ACC112 (cell line): ENCODE data around the gene PRM2.

Experiments used
- H2AFZ ChIP-seq: fragments of 200-600 bp; sonication (generic); one replicate; pipeline ENCODE4 v1.6.0; 2017; ENCODE audit warnings: antibody characterized with exemption, low read length; ENCODE audit not compliant: unreplicated experiment
- H3K27ac ChIP-seq: fragments of 200-600 bp; sonication (generic); 2 replicates; pipeline ENCODE4 v1.5.1; 2014; ENCODE audit warnings: low read depth, mild to moderate bottlenecking, antibody characterized with exemption, low read length, moderate library complexity
- H3K27me3 ChIP-seq: fragments of 200-600 bp; sonication (generic); 2 replicates; pipeline ENCODE4 v1.6.1; 2014; ENCODE audit warnings: mild to moderate bottlenecking, antibody characterized with exemption, low read length, moderate library complexity, mixed read lengths; ENCODE audit not compliant: insufficient read depth
- H3K36me3 ChIP-seq: fragments of 200-600 bp; sonication (generic); 2 replicates; pipeline ENCODE4 v1.6.1; 2016; ENCODE audit warnings: mild to moderate bottlenecking, antibody characterized with exemption, low read length, moderate library complexity, mixed read lengths; ENCODE audit not compliant: insufficient read depth
- H3K4me1 ChIP-seq: fragments of 200-600 bp; sonication (generic); one replicate; pipeline ENCODE4 v1.6.1; 2016; ENCODE audit warnings: low read length, mixed read lengths; ENCODE audit not compliant: insufficient read depth, unreplicated experiment, control insufficient read depth
- H3K4me3 ChIP-seq: fragments of 200-600 bp; sonication (generic); 2 replicates; pipeline ENCODE4 v1.5.1; 2014; ENCODE audit warnings: mild to moderate bottlenecking, low read depth, low read length
- H3K79me2 ChIP-seq: fragments of 200-600 bp; sonication (generic); one replicate; pipeline ENCODE4 v1.6.0; 2016; ENCODE audit warnings: low read length; ENCODE audit not compliant: control insufficient read depth, unreplicated experiment, insufficient read depth

Gene PRM2

DNA sequence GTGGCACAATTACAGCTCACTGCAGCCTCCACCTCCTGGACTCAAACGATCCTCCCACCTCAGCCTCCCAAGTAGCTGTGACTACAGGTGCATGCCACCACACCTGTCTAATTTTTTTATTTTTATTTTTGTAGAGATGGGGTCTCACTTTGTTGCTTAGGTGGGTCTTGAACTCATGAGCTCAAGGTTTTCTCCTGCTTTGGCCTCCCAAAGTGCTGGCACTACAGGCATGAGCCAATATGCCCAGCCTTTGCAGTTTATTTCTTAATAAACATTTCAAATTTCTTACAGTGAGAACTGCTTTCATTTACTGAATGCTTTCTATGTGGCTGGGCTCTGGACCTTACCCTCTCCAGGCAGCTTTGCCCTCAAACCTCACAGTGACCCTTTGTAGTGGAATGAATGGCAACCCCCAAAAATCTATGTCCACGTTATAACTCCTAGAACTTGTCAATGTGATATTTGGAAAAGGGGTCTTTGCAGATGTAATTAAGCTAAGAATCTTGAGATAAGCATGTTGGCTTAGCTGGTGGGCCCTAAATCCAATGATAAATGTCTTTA is 5.6 kb downstream of the PRM2 start:
- H3K27ac ChIP-seq, result no peak overlapping the region
- no peak overlapping the region for H3K4me3 ChIP-seq
- H3K27me3 ChIP-seq, result peaks cover 3% of the 10 kb centered on the region; the same call in 1 of the 2 replicates
- H3K79me2 ChIP-seq, result no peaks in the 10 kb centered on the region
- H3K36me3 ChIP-seq, result no peaks in the 10 kb centered on the region
- no peak overlapping the region for H2AFZ ChIP-seq
- no peaks in the 10 kb centered on the region for H3K4me1 ChIP-seq

- Histone ChIP-seq H3K27ac (no peak within 1 kb of the TSS), H3K36me3 (no peaks in the 10 kb centered on the region), H3K4me3 (no peak within 1 kb of the TSS)
Observed at GRCh38 chr16:11268921-11269375, 7.3 kb downstream of the PRM2 start, which contains the start of gene TNP2. Gene TNP2, minus strand, starts transcription at chr16:11269325. Its CDS starts 63 bp downstream, at chr16:11269262.

DNA sequence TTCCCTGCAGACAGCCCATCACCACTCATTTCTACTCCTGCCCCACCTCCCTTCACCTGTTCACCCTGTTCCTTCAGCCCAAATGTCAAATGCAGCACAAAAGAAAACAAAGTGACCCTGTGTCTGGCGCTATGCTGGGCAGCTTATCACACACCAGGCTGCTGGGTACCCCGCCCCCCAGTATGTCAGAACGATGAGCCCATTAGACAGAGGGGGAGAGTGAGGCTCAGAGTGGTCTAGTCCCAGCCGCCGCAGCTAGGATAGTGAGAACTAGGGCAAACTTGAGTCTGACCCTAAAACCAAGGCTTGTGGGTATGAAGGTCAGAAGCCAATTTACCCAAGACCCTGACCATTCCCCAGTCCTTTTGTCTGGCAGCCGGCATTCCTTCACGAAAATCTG is 11.2 kb downstream of the PRM2 start:
- H3K4me1 ChIP-seq, result no peaks in the 10 kb centered on the region
- H3K27me3 ChIP-seq, result peaks cover 3% of the 10 kb centered on the region; the same call in 1 of the 2 replicates
- no peak overlapping the region for H3K4me3 ChIP-seq
- no peaks in the 10 kb centered on the region for H3K36me3 ChIP-seq
- H3K79me2 ChIP-seq, result no peaks in the 10 kb centered on the region
- H3K27ac ChIP-seq, result no peak overlapping the region
- no peak overlapping the region for H2AFZ ChIP-seq

More at GRCh38 chr16:11268921-11269375, 7.3 kb downstream of the PRM2 start, which contains the start of gene TNP2:
- H3K4me1 ChIP-seq, result no peaks in the 10 kb centered on the region
- peaks cover 3% of the 10 kb centered on the region; the same call in 1 of the 2 replicates for H3K27me3 ChIP-seq
- no peaks in the 10 kb centered on the region for H3K79me2 ChIP-seq
- H2AFZ ChIP-seq, result no peak within 1 kb of the TSS

DNA sequence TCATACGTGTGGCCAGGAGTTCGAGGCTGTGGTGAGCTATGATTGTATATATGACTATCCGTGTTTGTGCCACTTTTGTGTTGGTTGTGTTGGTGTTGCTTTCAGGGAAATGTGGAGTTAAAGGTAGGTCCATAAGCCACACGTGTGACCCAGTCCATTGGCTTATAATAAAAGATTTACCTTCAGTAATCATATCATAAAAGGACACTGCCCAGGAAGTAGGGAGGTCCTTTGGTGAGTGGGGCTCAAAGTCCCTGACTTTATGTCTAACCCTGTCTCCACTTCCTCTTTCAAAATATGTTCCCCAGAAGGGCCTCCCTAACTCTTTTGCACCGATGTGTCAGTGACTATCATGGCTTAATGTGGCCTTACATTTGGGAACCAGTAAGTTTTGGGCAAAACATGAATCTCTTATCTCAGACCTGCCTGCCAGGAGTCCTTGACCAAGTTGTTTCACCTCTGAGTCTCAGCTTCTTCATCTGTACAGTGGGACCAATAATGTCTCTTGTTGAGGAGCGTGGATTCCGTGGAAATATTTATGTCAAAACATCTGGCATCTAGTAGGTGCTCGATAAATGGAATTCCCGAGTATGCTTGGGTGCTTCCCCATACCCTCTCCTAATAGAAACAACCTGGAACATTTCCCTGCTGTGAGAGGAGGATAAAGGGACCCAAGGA is 12.0 kb downstream of the PRM2 start:
- Histone ChIP-seq H3K27ac (no peak overlapping the region), H3K36me3 (no peaks in the 10 kb centered on the region), H3K4me1 (peaks cover under 1% of the 10 kb centered on the region), H3K79me2 (no peaks in the 10 kb centered on the region), H3K4me3 (no peak overlapping the region), H3K27me3 (peaks cover 3% of the 10 kb centered on the region; the same call in 1 of the 2 replicates), H2AFZ (no peak overlapping the region)

DNA sequence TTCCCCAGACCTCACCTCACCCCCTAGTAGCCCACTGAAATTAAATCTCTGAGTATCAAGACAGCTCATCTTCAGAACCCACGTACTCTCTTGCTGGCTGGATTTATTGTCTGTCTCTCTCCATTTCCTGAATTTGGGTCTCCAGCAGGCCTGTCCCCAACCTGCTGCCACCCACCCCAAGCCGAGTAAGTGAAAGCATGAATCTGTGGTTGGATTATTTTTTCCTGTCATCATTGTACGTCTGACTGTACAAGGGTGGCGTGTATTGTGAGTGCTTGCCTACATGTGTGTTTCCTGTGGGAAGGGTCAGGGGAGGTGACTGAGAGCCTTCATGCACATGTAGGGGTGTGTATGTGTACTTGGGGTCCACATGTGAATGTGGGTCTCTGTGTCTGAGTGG is 12.5 kb downstream of the PRM2 start:
- Histone ChIP-seq H3K36me3 (no peaks in the 10 kb centered on the region), H2AFZ (no peak overlapping the region), H3K4me3 (no peak overlapping the region), H3K79me2 (no peaks in the 10 kb centered on the region), H3K27me3 (peaks cover 3% of the 10 kb centered on the region; the same call in 1 of the 2 replicates), H3K27ac (no peak overlapping the region), H3K4me1 (peaks cover 6% of the 10 kb centered on the region)

GRCh38 chr16:11262915-11263314 is 13.4 kb downstream of the PRM2 start:
- peaks cover 3% of the 10 kb centered on the region; the same call in 1 of the 2 replicates for H3K27me3 ChIP-seq
- H3K36me3 ChIP-seq, result no peaks in the 10 kb centered on the region
- H3K27ac ChIP-seq, result no peak overlapping the region
- H3K4me1 ChIP-seq, result peaks cover 7% of the 10 kb centered on the region
- H3K4me3 ChIP-seq, result no peak overlapping the region
- H2AFZ ChIP-seq, result no peak overlapping the region
- no peaks in the 10 kb centered on the region for H3K79me2 ChIP-seq

- no peak overlapping the region for H3K4me3 ChIP-seq
- H3K4me1 ChIP-seq, result peaks cover 11% of the 10 kb centered on the region
- H3K79me2 ChIP-seq, result no peaks in the 10 kb centered on the region
- no peak overlapping the region for H2AFZ ChIP-seq
- no peak overlapping the region for H3K27ac ChIP-seq
- H3K27me3 ChIP-seq, result no peaks in the 10 kb centered on the region
- H3K36me3 ChIP-seq, result no peaks in the 10 kb centered on the region
Observed at GRCh38 chr16:11260596-11260966, 15.7 kb downstream of the PRM2 start.

- Histone ChIP-seq H2AFZ (no peak overlapping the region), H3K36me3 (no peaks in the 10 kb centered on the region), H3K4me3 (no peak overlapping the region), H3K27me3 (no peaks in the 10 kb centered on the region), H3K79me2 (peaks cover under 1% of the 10 kb centered on the region), H3K27ac (no peak overlapping the region), H3K4me1 (peaks cover 11% of the 10 kb centered on the region)
Observed at GRCh38 chr16:11259655-11260595, 16.4 kb downstream of the PRM2 start.

DNA sequence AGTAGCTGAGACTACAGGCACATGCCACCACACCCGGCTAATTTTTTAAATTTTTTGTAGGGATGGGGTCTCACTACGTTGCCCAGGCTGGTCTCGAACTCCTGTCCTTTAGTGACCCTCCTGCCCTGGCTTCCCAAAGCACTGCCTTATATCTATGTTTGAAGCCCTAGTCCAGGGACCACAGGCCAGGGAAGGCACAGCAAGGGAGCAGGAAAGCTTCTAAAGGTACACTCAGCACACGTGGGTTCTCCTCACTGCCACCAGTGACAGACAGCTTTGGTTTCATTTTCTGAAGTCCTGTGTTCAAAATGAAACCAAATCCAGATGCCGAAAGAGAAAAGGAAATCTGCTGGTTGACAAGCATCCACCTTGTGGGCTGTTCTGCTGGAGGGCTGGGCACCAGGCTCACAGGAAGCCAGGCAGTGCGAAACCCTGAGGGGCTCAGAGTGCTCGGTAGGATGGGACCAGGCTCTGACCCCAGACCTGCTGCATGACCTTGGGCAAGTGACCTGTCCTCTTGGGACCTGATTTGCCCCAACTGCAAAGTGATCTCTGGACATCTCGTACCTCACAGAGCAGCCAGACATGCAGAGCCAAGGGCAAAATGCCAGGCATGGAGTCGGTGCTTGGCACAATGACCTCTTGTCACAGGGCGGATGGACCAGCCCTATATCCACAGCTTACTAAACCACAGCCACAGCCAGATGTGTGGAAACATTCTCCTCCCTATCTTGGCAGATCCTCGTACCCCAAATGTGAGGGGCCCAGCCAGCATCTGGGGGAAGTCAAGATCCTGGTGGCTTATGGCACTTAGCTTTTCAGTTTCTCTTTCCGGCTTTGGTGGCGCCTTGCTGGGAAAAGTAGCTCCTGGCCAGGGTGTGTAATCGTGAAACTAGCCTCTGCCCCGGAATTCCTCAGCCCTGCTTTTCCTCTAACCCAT is 17.5 kb downstream of the PRM2 start:
- peaks cover 16% of the 10 kb centered on the region for H3K4me1 ChIP-seq
- H3K27me3 ChIP-seq, result no peaks in the 10 kb centered on the region
- H3K27ac ChIP-seq, result no peak overlapping the region
- H3K79me2 ChIP-seq, result peaks cover 6% of the 10 kb centered on the region
- H3K4me3 ChIP-seq, result peak overlapping the region; percentile 55
- no peaks in the 10 kb centered on the region for H3K36me3 ChIP-seq
- H2AFZ ChIP-seq, result peak overlapping the region; percentile 21
